ENCODE data around the gene OPN1SW.

DNA sequence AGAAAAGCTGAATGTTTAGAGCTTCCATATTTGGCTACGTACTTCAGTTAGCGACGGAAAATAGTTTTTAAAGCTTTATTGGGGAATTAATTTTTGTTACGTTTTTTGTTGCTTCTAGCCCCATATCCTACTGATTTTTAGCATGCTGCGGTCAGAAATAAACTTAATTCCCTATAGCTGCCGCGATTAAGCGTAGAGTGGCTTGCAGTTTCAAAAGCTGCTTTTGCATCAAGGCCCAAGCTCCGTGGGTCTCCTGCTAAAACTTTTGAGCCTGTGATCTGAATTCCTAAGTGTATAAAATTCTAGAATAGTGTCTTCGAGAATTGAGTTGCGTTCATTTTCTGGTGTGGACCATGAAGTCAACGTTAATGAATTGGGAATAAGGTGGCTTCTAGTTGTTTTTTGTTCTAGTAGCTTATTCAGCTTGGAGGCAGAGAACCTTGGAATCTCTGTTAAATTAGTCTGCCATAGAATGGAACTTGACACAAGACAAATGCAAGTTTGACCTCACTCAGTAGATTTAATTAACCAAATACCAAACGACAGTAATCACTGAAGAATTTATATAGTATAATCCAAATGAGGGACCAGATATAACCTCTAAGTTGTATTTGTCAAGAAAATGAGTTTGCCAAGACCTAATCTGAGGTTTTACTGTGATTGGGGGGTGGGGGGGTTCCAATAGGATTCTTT lies 35.5 kb downstream of the OPN1SW start:
- TF ChIP-seq CTCF (IDR thresholded peaks at IDR 0.05; ENCODE audit: low read length), result no peak
- no peak for TF ChIP-seq EZH2 (optimal IDR thresholded peaks at IDR 0.05; ENCODE audit: low read depth, low read length)
- TF ChIP-seq EZH2phosphoT487 (IDR thresholded peaks at IDR 0.05; ENCODE audit: low read length), result no peak
